ENCODE data around the gene RNLS.

RNLS gene

GRCh38 chr10:88322324-88323063 is 260.6 kb downstream of the RNLS start:
- POLR2A ChIA-PET: interaction anchor here (0.8 kb wide), 1 partner anchor 16 kb away, joined by 3 read pairs; no protein-coding TSS in a partner anchor

DNA sequence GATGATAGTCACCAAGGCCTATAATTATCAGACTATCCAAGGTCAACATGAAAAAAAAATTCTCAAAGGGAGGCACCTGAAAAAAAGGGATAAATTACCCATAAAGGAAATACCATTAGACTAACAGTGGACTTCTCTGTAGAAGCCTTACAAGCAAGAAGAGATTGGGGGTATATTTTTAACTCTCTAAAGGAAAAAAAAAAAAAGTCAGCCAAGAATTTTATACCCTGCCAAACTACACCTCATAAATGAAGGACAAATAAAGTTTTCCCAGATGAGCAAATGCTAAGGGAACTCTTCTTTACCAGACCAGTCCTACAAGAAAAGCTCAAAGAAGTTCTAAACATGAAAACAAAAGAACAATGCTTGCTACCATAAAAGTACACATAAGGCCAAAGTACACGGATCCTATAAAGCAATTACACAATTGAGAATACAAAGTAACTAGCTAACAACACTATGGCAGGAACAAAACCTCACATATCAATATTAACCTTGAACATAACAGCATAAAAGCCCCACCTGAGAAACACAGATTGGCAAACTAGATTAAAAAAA is 263.1 kb downstream of the RNLS start:
- Histone ChIP-seq H3K27ac (ENCODE audit: extremely low read depth, low read depth, low read length) (no peak overlapping the region), H3K9me3 (ENCODE audit: control insufficient read depth, insufficient read depth, low read depth, low read length) (peaks cover 6% of the 10 kb centered on the region), H3K4me1 (ENCODE audit: control insufficient read depth, insufficient read depth, low read length) (peaks cover 16% of the 10 kb centered on the region), H3K36me3 (ENCODE audit: control insufficient read depth in 2 of 2, insufficient read depth in 1 of 2, low read length in 2 of 2) (no peaks in the 10 kb centered on the region), H3K4me3 (ENCODE audit: low read depth, low read length) (no peak overlapping the region)
- ChIA-PET POLR2A (no interaction called here), CTCF (interaction anchor here (0.6 to 0.7 kb wide), 2 partner anchors 197 to 303 kb away, joined by 4 read pairs; no protein-coding TSS in a partner anchor)
- TF ChIP-seq, protein P1, sequence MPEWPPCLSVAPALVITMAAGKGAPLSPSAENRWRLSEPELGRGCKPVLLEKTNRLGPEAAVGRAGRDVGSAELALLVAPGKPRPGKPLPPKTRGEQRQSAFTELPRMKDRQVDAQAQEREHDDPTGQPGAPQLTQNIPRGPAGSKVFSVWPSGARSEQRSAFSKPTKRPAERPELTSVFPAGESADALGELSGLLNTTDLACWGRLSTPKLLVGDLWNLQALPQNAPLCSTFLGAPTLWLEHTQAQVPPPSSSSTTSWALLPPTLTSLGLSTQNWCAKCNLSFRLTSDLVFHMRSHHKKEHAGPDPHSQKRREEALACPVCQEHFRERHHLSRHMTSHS (tag by site-specific recombination; IDR thresholded peaks at IDR 0.05): no peak
- TF ChIP-seq PRDM1 (tag by site-specific recombination; IDR thresholded peaks at IDR 0.05) (no peak), ZNF292 (tag by site-specific recombination; IDR thresholded peaks at IDR 0.05; ENCODE audit: borderline replicate concordance, low read depth) (no peak), ZNF626 (tag by site-specific recombination; IDR thresholded peaks at IDR 0.05) (no peak), KLF8 (tag by site-specific recombination; IDR thresholded peaks at IDR 0.05) (no peak), SETDB1 (IDR thresholded peaks at IDR 0.05; ENCODE audit: insufficient read length, low read length) (peak; percentile 15), OSR2 (tag by site-specific recombination; IDR thresholded peaks at IDR 0.05) (no peak)
- TF ChIP-seq, protein P2, sequence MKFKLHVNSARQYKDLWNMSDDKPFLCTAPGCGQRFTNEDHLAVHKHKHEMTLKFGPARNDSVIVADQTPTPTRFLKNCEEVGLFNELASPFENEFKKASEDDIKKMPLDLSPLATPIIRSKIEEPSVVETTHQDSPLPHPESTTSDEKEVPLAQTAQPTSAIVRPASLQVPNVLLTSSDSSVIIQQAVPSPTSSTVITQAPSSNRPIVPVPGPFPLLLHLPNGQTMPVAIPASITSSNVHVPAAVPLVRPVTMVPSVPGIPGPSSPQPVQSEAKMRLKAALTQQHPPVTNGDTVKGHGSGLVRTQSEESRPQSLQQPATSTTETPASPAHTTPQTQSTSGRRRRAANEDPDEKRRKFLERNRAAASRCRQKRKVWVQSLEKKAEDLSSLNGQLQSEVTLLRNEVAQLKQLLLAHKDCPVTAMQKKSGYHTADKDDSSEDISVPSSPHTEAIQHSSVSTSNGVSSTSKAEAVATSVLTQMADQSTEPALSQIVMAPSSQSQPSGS (tag by site-specific recombination; IDR thresholded peaks at IDR 0.05; ENCODE audit: low read depth): no peak

More at GRCh38 chr10:88322324-88323063, 260.6 kb downstream of the RNLS start:
- CTCF ChIA-PET: no interaction called here
- Histone ChIP-seq H3K36me3 (ENCODE audit: control insufficient read depth in 2 of 2, insufficient read depth in 1 of 2, low read length in 2 of 2) (no peaks in the 10 kb centered on the region), H3K4me3 (ENCODE audit: low read depth, low read length) (no peak overlapping the region), H3K9me3 (ENCODE audit: control insufficient read depth, insufficient read depth, low read depth, low read length) (peaks cover 6% of the 10 kb centered on the region), H3K4me1 (ENCODE audit: control insufficient read depth, insufficient read depth, low read length) (no peaks in the 10 kb centered on the region), H3K27ac (ENCODE audit: extremely low read depth, low read depth, low read length) (no peak overlapping the region)
- TF ChIP-seq, protein P3, sequence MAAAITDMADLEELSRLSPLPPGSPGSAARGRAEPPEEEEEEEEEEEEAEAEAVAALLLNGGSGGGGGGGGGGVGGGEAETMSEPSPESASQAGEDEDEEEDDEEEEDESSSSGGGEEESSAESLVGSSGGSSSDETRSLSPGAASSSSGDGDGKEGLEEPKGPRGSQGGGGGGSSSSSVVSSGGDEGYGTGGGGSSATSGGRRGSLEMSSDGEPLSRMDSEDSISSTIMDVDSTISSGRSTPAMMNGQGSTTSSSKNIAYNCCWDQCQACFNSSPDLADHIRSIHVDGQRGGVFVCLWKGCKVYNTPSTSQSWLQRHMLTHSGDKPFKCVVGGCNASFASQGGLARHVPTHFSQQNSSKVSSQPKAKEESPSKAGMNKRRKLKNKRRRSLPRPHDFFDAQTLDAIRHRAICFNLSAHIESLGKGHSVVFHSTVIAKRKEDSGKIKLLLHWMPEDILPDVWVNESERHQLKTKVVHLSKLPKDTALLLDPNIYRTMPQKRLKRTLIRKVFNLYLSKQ (tag by site-specific recombination; IDR thresholded peaks at IDR 0.05; ENCODE audit: borderline replicate concordance): no peak
- TF ChIP-seq OSR2 (tag by site-specific recombination; IDR thresholded peaks at IDR 0.05) (no peak), ZXDB (tag by site-specific recombination; IDR thresholded peaks at IDR 0.05) (no peak), ZBTB8A (tag by site-specific recombination; IDR thresholded peaks at IDR 0.05) (no peak), ZBTB48 (tag by site-specific recombination; IDR thresholded peaks at IDR 0.05) (no peak), ZNF521 (tag by site-specific recombination; IDR thresholded peaks at IDR 0.05) (no peak), ZNF596 (tag by site-specific recombination; IDR thresholded peaks at IDR 0.05) (no peak), ZNF639 (tag by site-specific recombination; IDR thresholded peaks at IDR 0.05) (no peak)
- TF ChIP-seq, protein P4, sequence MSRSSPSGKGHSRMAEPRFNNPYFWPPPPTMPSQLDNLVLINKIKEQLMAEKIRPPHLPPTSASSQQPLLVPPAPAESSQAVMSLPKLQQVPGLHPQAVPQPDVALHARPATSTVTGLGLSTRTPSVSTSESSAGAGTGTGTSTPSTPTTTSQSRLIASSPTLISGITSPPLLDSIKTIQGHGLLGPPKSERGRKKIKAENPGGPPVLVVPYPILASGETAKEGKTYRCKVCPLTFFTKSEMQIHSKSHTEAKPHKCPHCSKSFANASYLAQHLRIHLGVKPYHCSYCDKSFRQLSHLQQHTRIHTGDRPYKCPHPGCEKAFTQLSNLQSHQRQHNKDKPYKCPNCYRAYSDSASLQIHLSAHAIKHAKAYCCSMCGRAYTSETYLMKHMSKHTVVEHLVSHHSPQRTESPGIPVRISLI (tag by site-specific recombination; IDR thresholded peaks at IDR 0.05): no peak
